Activated T-cell treated with anti-CD3 and anti-CD28 coated beads, Interleukin-2, amount 50 U/mL, for 24 hours (primary cell): ENCODE data around the gene INTU.
"Not testable (repeated sequence)": the region's sequence is repeated elsewhere in the genome, so short reads cannot be mapped to it uniquely, and the experiment has no call there.

Source experiments
- DNase-seq: peaks from one replicate; pipeline ENCODE4 v3.0.0-alpha.2; 2020
- H3K27ac Mint-ChIP-seq: 2 replicates; pipeline ENCODE4 v1.8.0; 2020; ENCODE audit warnings: mild to moderate bottlenecking, mixed read lengths
- H3K27me3 Mint-ChIP-seq: 2 replicates; pipeline ENCODE4 v1.8.0; 2020; ENCODE audit warnings: mixed read lengths
- H3K36me3 Mint-ChIP-seq: 2 replicates; pipeline ENCODE4 v1.8.0; 2020; ENCODE audit warnings: low read depth, mixed read lengths
- H3K4me1 Mint-ChIP-seq: 2 replicates; pipeline ENCODE4 v1.8.0; 2020; ENCODE audit warnings: low read depth, mixed read lengths
- H3K4me3 Mint-ChIP-seq: 2 replicates; pipeline ENCODE4 v1.8.0; 2020; ENCODE audit warnings: mild to moderate bottlenecking, moderate library complexity, mixed read lengths
- H3K9me3 Mint-ChIP-seq: 2 replicates; pipeline ENCODE4 v1.8.0; 2020; ENCODE audit warnings: mixed read lengths

The INTU gene

DNA sequence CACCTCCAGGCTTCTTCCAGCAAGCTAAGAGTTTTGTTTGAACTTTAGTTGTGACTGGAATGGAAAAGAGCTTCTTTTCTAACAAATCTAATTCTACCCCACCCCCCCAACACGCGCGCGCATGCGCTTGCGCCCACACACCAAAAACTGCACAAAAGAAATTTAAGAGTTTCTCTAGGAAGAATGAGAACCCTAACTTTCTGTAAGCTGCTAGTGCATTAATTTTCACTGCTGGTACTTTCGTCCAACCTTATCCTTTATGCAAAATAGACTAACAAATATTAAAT is 9.0 kb upstream of the INTU start:
- Mint-ChIP-seq H3K4me1 (peaks cover 6% of the 10 kb centered on the region), H3K27ac (no peak overlapping the region), H3K36me3 (no peaks in the 10 kb centered on the region), H3K9me3 (no peaks in the 10 kb centered on the region), H3K4me3 (peak overlapping the region; percentile 62), H3K27me3 (peaks cover 68% of the 10 kb centered on the region)
- no peak for DNase-seq

DNA sequence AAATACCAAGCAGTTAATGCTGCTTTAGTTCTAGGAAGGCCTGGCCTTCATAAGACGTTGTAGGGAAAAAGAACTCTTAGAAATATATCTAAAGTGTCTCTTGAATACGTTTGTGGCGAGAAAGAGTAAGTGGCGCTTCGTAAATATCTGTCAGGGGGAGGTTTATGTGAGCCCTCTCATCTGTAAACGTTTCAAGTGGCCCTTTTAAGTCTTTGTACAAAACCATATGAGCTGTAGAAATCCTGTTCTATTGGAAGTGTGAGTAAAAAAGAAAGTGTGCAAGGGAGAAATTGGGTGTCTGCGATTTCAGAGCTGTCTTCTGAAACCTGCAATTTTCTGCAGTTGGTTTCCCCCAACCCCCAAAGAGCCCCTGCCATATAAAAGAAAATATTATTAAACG is 8.6 kb upstream of the INTU start:
- H3K9me3 Mint-ChIP-seq, result no peaks in the 10 kb centered on the region
- H3K27me3 Mint-ChIP-seq, result peaks cover 64% of the 10 kb centered on the region

GRCh38 chr4:127629371-127629770 is 3.4 kb upstream of the INTU start:
- H3K4me3 Mint-ChIP-seq, result no peak overlapping the region
- no peaks in the 10 kb centered on the region for H3K36me3 Mint-ChIP-seq
- H3K27me3 Mint-ChIP-seq, result peaks cover 70% of the 10 kb centered on the region
- no peak for DNase-seq
- H3K4me1 Mint-ChIP-seq, result peaks cover 13% of the 10 kb centered on the region
- H3K27ac Mint-ChIP-seq, result no peak overlapping the region
- H3K9me3 Mint-ChIP-seq, result no peaks in the 10 kb centered on the region

More for the DNA sequence above, 8.6 kb upstream of the INTU start:
- DNase-seq, result no peak
- Mint-ChIP-seq H3K4me1 (peaks cover 6% of the 10 kb centered on the region), H3K27ac (no peak overlapping the region), H3K4me3 (no peak overlapping the region), H3K36me3 (no peaks in the 10 kb centered on the region)

DNA sequence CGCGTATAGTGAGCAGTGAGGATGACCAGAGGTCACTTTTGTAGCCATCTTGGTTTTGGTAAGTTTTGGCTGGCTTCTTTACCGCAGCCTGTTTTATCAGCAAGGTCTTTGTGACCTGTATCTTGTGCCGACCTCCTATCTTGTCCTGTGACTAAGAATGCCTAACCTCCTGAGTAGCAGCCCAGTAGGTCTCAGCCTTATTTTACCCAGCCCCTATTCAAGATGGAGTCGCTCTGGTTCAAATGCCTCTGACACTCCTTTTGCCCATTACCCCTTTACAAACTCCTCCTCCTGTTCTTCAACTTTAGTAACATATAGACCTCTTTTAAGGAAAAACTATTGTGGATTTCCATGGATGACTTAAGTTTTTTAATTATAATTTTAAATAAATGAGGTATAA is 2.6 kb upstream of the INTU start:
- Mint-ChIP-seq H3K9me3 (no peaks in the 10 kb centered on the region), H3K36me3 (no peaks in the 10 kb centered on the region), H3K27me3 (peaks cover 72% of the 10 kb centered on the region), H3K27ac (no peak overlapping the region), H3K4me3 (no peak overlapping the region), H3K4me1 (peaks cover 13% of the 10 kb centered on the region)
- DNase-seq, result no peak

DNA sequence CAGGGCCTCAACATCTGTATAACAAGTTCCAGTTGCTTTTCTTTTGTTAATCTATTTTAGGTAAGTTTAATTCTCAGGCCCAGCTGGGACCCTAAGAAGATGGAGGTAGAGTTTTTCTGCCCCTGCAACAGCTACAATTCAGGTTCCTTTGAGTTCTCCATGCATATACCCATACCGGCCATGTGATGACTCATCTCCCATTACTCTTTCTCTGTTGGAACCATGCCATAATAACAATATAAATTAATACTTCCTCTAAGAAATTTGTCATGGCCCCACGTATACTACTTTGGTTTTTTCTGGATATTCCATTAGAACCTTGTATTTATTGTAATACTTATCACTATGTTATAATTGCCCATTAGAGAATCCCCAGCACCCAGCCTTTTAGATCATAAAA is 1.3 kb upstream of the INTU start:
- Mint-ChIP-seq H3K9me3 (no peaks in the 10 kb centered on the region), H3K4me3 (no peak overlapping the region), H3K27me3 (peaks cover 70% of the 10 kb centered on the region), H3K4me1 (peaks cover 13% of the 10 kb centered on the region), H3K36me3 (no peaks in the 10 kb centered on the region), H3K27ac (no peak overlapping the region)
- DNase-seq, result no peak

DNA sequence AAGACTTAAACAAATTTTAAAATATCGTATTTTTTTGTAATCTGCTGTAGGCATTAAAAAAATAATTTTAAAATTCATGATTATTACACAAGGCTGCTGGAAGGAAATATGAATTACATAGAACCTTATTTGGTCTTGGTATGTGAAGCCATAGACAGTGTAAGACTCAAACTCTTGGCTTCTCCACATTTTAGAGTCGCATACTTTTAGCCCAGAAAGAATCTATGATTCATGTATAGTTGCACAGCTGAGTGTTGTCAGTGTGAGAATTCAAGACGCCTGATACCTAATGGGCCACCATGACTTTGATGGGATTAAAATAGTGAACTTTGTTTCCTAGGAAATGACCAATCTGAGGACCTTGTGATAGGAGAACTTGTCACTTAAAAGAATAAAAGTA is 1.4 kb downstream of the INTU start:
- no peak for DNase-seq
- H3K27ac Mint-ChIP-seq, result no peak overlapping the region
- H3K27me3 Mint-ChIP-seq, result peaks cover 57% of the 10 kb centered on the region

DNA sequence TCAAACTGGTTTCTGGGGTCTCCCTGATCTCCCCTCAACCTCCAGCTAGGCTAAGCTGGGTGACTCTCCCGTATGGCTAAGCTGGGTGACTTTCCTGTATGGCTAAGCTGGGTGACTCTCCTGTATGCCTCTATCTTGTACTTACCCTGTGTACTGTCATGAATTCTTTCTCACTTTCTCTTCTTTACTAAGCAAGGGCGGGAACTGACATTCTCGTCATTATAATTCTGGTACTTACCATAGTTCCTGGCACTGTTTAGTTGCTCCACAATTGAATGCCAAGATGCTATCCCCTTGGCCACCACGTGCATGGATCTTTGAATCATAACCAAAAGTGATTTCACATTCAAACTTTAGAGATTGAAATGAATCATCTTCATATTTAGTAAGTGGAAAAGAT is 8.8 kb downstream of the INTU start:
- no peaks in the 10 kb centered on the region for H3K36me3 Mint-ChIP-seq
- no peak for DNase-seq
- H3K4me3 Mint-ChIP-seq, result no peak overlapping the region
- peaks cover 7% of the 10 kb centered on the region for H3K9me3 Mint-ChIP-seq
- peaks cover 17% of the 10 kb centered on the region for H3K27me3 Mint-ChIP-seq
- H3K27ac Mint-ChIP-seq, result no peak overlapping the region
- no peaks in the 10 kb centered on the region for H3K4me1 Mint-ChIP-seq

More for the DNA sequence above, 1.4 kb downstream of the INTU start:
- H3K36me3 Mint-ChIP-seq, result no peaks in the 10 kb centered on the region
- H3K4me1 Mint-ChIP-seq, result peaks cover 13% of the 10 kb centered on the region
- no peaks in the 10 kb centered on the region for H3K9me3 Mint-ChIP-seq
- H3K4me3 Mint-ChIP-seq, result no peak overlapping the region

DNA sequence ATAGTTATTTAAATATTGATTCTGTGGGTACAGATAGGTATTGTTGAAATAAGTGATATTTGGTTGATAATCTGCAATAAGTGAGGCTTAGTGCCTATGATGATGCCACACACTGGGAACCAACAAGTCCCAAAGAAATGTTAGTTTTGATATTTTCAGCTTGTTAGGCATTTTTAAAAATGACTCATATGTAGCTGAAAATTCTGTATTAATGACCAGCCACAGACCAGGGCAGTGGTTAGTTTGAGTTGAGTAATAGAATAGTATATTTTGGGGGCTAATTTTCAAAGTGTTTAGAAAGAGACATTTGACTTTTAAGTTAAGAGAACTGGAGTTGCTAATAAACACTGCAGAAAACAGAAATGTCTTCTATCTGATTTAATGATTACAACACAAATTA is 9.4 kb downstream of the INTU start:
- Mint-ChIP-seq H3K4me3 (no peak overlapping the region), H3K9me3 (peaks cover 7% of the 10 kb centered on the region), H3K4me1 (no peaks in the 10 kb centered on the region), H3K27ac (no peak overlapping the region), H3K27me3 (peaks cover 15% of the 10 kb centered on the region), H3K36me3 (no peaks in the 10 kb centered on the region)
- DNase-seq, result no peak

GRCh38 chr4:127643791-127644190 is 11.0 kb downstream of the INTU start:
- Mint-ChIP-seq H3K4me3 (no peak overlapping the region), H3K4me1 (no peaks in the 10 kb centered on the region), H3K27ac (no peak overlapping the region), H3K27me3 (peaks cover 15% of the 10 kb centered on the region), H3K9me3 (peaks cover 7% of the 10 kb centered on the region), H3K36me3 (no peaks in the 10 kb centered on the region)
- no peak for DNase-seq

- no peak overlapping the region for H3K4me3 Mint-ChIP-seq
- H3K27me3 Mint-ChIP-seq, result peaks cover 5% of the 10 kb centered on the region
- H3K27ac Mint-ChIP-seq, result no peak overlapping the region
- DNase-seq, result no peak
- H3K9me3 Mint-ChIP-seq, result peaks cover 7% of the 10 kb centered on the region
- no peaks in the 10 kb centered on the region for H3K36me3 Mint-ChIP-seq
- no peaks in the 10 kb centered on the region for H3K4me1 Mint-ChIP-seq
These were observed 15.3 kb downstream of the INTU start for GRCh38 chr4:127648061-127648460.

GRCh38 chr4:127655590-127655989 is 22.8 kb downstream of the INTU start:
- not testable (repeated sequence) for H3K4me3 Mint-ChIP-seq, H3K27me3 Mint-ChIP-seq, H3K9me3 Mint-ChIP-seq, H3K4me1 Mint-ChIP-seq, H3K36me3 Mint-ChIP-seq, DNase-seq, H3K27ac Mint-ChIP-seq

- H3K36me3 Mint-ChIP-seq, result no peaks in the 10 kb centered on the region
- no peaks in the 10 kb centered on the region for H3K4me1 Mint-ChIP-seq
- H3K9me3 Mint-ChIP-seq, result no peaks in the 10 kb centered on the region
- no peak for DNase-seq
- H3K4me3 Mint-ChIP-seq, result no peak overlapping the region
- no peaks in the 10 kb centered on the region for H3K27me3 Mint-ChIP-seq
- no peak overlapping the region for H3K27ac Mint-ChIP-seq
These were observed 23.4 kb downstream of the INTU start for GRCh38 chr4:127656047-127656680.

DNA sequence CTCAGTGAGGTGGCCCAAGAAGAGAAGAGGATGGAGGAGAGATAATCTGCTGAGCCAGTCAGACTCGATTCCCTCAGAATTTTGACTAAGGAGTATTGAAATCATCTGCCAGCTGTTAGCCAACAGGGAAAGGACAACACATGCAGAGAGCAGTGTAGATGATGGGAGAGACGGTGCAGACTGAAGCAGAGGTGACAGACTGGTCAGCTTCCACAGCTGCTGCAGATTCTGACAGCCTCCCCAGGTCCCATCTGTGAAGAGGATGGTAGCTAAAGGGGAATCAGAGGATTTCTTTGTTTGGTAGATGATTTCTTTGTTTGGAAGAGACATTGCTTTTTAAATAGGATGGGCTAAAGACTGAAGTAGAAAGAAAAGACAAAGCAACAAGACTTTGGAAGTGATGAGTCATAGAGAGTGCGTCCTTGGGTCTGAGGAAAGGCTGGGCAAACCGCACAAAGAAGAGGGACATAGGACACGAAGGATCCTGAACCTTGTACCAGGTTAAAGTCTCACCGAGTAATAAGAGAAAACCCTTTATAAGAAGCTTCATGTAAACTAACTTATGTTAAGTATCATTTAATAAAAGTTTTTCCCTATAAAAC is 27.6 kb downstream of the INTU start:
- H3K9me3 Mint-ChIP-seq, result no peaks in the 10 kb centered on the region
- no peak for DNase-seq
- no peaks in the 10 kb centered on the region for H3K4me1 Mint-ChIP-seq
- no peak overlapping the region for H3K4me3 Mint-ChIP-seq
- no peaks in the 10 kb centered on the region for H3K36me3 Mint-ChIP-seq
- no peak overlapping the region for H3K27ac Mint-ChIP-seq
- no peaks in the 10 kb centered on the region for H3K27me3 Mint-ChIP-seq

DNA sequence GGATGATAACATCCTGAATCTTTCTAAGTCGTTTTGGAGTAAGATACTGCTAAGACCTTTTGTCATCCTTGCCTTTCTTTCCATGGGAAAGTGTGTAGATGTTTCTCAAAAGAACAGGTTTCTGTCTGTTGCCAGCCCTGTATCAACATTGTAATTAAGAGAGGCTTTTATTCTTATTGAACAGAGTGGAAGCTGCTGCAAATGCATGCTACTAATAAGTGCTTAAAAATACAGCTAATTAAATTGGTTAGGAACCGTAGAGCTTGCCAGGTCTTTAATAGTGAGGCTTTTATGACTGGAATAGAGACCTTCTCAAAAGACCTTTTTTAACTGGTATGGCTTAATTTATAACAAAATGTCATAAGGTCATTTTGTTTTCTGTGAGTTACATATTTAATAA is 34.4 kb downstream of the INTU start:
- no peak overlapping the region for H3K27ac Mint-ChIP-seq
- no peak overlapping the region for H3K4me3 Mint-ChIP-seq
- no peaks in the 10 kb centered on the region for H3K36me3 Mint-ChIP-seq
- DNase-seq, result no peak
- no peaks in the 10 kb centered on the region for H3K27me3 Mint-ChIP-seq
- no peaks in the 10 kb centered on the region for H3K9me3 Mint-ChIP-seq
- H3K4me1 Mint-ChIP-seq, result no peaks in the 10 kb centered on the region

DNA sequence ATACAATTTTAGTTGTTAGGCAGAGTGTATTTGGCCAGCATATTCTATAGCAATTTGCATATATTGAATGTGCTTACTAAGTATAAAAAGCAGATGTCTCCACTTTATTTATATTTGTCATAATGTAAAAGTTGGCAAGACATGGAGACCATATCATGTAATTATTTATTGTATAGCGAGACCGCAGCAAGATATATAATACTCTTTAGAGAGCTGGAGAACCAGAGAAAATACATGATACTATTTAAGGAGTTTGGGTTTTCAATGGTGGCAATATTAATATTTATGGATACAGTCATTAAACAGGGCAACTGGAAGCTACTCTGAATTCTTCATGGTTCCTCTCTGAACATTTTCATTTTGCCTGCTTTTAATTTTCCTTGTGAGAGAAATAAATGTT is 35.0 kb downstream of the INTU start:
- Mint-ChIP-seq H3K36me3 (no peaks in the 10 kb centered on the region), H3K4me3 (no peak overlapping the region), H3K27ac (no peak overlapping the region), H3K4me1 (no peaks in the 10 kb centered on the region), H3K27me3 (no peaks in the 10 kb centered on the region), H3K9me3 (no peaks in the 10 kb centered on the region)
- no peak for DNase-seq

DNA sequence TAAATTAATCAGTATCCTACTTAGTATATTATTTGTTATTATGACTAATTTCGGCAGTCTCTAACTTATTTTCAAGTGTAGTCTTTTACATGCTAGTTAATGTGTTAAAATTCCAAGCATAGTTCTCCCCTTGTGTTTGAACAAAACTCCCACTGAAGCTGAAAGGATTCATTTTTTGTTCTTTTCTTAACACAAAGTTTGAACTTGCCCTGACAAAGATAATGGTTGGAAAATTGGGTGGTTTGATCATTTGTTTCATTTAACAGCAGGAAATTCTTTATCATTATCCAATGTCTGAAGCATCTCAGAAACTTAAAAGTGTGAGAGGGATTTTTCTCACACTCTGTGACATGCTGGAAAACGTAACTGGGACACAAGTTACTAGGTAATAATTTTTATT is 36.0 kb downstream of the INTU start:
- no peak for DNase-seq
- Mint-ChIP-seq H3K4me3 (no peak overlapping the region), H3K9me3 (no peaks in the 10 kb centered on the region), H3K36me3 (no peaks in the 10 kb centered on the region), H3K27me3 (no peaks in the 10 kb centered on the region), H3K27ac (no peak overlapping the region), H3K4me1 (no peaks in the 10 kb centered on the region)
